LNCaP clone FGC (cell line): ENCODE data around the gene REEP5.

Experiments used
- DNase-seq: peaks from one replicate; pipeline ENCODE4 v3.0.0-alpha.2; 2011; ENCODE audit warnings: low read depth
- H3K4me3 ChIP-seq: 2 replicates; pipeline ENCODE4 v1.5.1; 2011; ENCODE audit warnings: mild to moderate bottlenecking, low read depth, low read length, control low read depth
- TF ChIP-seq, protein P1 (sequence below): IDR thresholded peaks from 2 replicates; pipeline ENCODE4 v1.5.1; 2012; ENCODE audit warnings: mild to moderate bottlenecking; ENCODE audit not compliant: control insufficient read depth, insufficient read depth; ENCODE audit errors: extremely low read depth

REEP5 gene

GRCh38 chr5:112951124-112951702 lies 29.2 kb upstream of the REEP5 start:
- DNase-seq: no peak
- TF ChIP-seq, protein P1, sequence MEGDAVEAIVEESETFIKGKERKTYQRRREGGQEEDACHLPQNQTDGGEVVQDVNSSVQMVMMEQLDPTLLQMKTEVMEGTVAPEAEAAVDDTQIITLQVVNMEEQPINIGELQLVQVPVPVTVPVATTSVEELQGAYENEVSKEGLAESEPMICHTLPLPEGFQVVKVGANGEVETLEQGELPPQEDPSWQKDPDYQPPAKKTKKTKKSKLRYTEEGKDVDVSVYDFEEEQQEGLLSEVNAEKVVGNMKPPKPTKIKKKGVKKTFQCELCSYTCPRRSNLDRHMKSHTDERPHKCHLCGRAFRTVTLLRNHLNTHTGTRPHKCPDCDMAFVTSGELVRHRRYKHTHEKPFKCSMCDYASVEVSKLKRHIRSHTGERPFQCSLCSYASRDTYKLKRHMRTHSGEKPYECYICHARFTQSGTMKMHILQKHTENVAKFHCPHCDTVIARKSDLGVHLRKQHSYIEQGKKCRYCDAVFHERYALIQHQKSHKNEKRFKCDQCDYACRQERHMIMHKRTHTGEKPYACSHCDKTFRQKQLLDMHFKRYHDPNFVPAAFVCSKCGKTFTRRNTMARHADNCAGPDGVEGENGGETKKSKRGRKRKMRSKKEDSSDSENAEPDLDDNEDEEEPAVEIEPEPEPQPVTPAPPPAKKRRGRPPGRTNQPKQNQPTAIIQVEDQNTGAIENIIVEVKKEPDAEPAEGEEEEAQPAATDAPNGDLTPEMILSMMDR: no peak
- no peak overlapping the region for H3K4me3 ChIP-seq

DNA sequence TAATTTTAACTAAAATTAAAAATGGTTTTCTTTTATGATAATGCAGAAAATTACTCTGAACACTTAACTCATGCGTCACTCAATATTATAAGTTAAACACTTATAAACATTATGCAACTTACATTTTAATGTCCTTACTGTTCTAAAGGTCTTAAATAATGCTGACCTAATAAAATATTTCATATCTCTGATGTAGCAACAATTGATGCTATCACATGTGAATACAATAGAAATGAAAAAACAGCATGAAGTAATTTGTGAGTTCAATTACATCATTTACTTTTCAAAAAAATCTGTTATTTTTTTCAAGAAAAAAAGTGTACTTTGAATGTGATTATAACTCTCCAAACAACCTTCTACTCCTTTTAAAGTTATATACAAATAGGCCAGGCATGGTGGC lies 26.4 kb upstream of the REEP5 start:
- no peak overlapping the region for H3K4me3 ChIP-seq

GRCh38 chr5:112940670-112941069 lies 18.6 kb upstream of the REEP5 start:
- TF ChIP-seq, protein P1: no peak
- H3K4me3 ChIP-seq: no peak overlapping the region
- no peak for DNase-seq

More for the DNA sequence above, 26.4 kb upstream of the REEP5 start:
- TF ChIP-seq, protein P1: no peak
- DNase-seq: no peak

- no peak overlapping the region for H3K4me3 ChIP-seq
- TF ChIP-seq, protein P1: no peak
- no peak for DNase-seq
These were observed 16.3 kb upstream of the REEP5 start for GRCh38 chr5:112938286-112938685.

DNA sequence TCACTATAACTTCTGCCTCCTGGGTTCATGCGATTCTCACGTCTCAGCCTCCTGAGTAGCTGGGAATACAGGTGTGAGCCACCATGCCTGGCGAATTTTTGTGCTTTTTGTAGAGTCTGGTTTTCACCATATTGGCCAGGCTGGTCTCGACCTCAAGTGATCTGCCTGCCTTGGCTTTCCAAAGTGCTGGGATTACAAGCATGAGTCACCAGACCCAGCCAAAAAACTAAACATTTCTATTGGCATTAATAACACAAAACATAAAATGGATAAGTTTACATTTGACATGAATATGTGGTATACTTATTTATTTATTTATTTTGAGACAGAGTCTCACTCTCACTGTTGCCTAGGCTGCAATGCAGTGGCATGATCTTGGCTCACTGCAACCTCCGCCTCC lies 13.6 kb upstream of the REEP5 start:
- TF ChIP-seq, protein P1: no peak
- H3K4me3 ChIP-seq: no peak overlapping the region
- DNase-seq: no peak

DNA sequence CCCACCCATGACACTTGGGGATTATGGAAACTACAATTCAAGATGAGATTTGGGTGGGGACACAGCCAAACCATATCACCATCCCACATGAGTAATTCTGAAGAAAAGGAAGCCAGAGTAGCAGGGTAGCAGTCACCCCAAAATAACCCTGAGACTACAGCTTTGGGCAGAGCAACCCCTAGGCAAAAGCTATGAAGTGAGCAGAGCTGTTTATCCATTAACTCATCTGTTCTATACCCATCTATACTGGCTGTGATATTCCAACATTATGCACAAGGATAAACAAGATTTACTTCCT lies 12.3 kb upstream of the REEP5 start:
- TF ChIP-seq, protein P1: no peak
- no peak overlapping the region for H3K4me3 ChIP-seq
- no peak for DNase-seq

- TF ChIP-seq, protein P1: no peak
- H3K4me3 ChIP-seq: no peak overlapping the region
- no peak for DNase-seq
These were observed 11.8 kb upstream of the REEP5 start for GRCh38 chr5:112933651-112934365.
